Osteocyte (in vitro differentiated cells): ENCODE results near the gene KRT24. TPM values are rescaled to one million over a fixed set of nuclear protein-coding genes. Genes with fewer than 3 reads are reported as not detected.

ENCODE experiments used
- DNase-seq: peaks from one replicate; pipeline ENCODE4 v3.0.0; 2021; ENCODE audit warnings: mixed read lengths; ENCODE audit not compliant: unreplicated experiment; ENCODE audit errors: extremely low spot score
- H3K27ac Mint-ChIP-seq: one replicate; pipeline ENCODE4 v1.8.0; 2021; ENCODE audit warnings: mild to moderate bottlenecking, mixed read lengths; ENCODE audit not compliant: unreplicated experiment
- H3K27me3 Mint-ChIP-seq: one replicate; pipeline ENCODE4 v1.8.0; 2021; ENCODE audit warnings: mixed read lengths; ENCODE audit not compliant: unreplicated experiment
- H3K36me3 Mint-ChIP-seq: one replicate; pipeline ENCODE4 v1.8.0; 2021; ENCODE audit warnings: mixed read lengths; ENCODE audit not compliant: unreplicated experiment
- H3K4me1 Mint-ChIP-seq: one replicate; pipeline ENCODE4 v1.8.0; 2021; ENCODE audit warnings: mixed read lengths; ENCODE audit not compliant: unreplicated experiment
- H3K4me3 Mint-ChIP-seq: one replicate; pipeline ENCODE4 v1.8.0; 2021; ENCODE audit warnings: mild to moderate bottlenecking, moderate library complexity, mixed read lengths; ENCODE audit not compliant: unreplicated experiment
- H3K9me3 Mint-ChIP-seq: one replicate; pipeline ENCODE4 v1.8.0; 2021; ENCODE audit warnings: mixed read lengths; ENCODE audit not compliant: unreplicated experiment
- total RNA-seq: library from RNA; stranded (reverse); gene quantifications from 2 replicates; pipeline ENCODE4 v1.2.1, GENCODE V29; 2021
- TF ChIP-seq, protein P1 (sequence below): fragments of 200-600 bp; sonication (generic); IDR thresholded peaks from 2 replicates; pipeline ENCODE4 v1.5.0; 2021; ENCODE audit warnings: antibody characterized with exemption, mild to moderate bottlenecking, moderate library complexity

KRT24 gene
- total RNA-seq, 1 donor from 2014 or later = not detected

- Mint-ChIP-seq H3K4me3 (no peak overlapping the region), H3K4me1 (peaks cover 2% of the 10 kb centered on the region), H3K27ac (no peak overlapping the region), H3K9me3 (no peaks in the 10 kb centered on the region), H3K36me3 (no peaks in the 10 kb centered on the region), H3K27me3 (peaks cover 60% of the 10 kb centered on the region)
- TF ChIP-seq, protein P1, sequence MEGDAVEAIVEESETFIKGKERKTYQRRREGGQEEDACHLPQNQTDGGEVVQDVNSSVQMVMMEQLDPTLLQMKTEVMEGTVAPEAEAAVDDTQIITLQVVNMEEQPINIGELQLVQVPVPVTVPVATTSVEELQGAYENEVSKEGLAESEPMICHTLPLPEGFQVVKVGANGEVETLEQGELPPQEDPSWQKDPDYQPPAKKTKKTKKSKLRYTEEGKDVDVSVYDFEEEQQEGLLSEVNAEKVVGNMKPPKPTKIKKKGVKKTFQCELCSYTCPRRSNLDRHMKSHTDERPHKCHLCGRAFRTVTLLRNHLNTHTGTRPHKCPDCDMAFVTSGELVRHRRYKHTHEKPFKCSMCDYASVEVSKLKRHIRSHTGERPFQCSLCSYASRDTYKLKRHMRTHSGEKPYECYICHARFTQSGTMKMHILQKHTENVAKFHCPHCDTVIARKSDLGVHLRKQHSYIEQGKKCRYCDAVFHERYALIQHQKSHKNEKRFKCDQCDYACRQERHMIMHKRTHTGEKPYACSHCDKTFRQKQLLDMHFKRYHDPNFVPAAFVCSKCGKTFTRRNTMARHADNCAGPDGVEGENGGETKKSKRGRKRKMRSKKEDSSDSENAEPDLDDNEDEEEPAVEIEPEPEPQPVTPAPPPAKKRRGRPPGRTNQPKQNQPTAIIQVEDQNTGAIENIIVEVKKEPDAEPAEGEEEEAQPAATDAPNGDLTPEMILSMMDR = no peak
- DNase-seq = no peak
Observed at GRCh38 chr17:40659911-40660310, 43.6 kb downstream of the KRT24 start.

GRCh38 chr17:40658396-40658795 is 45.2 kb downstream of the KRT24 start:
- no peaks in the 10 kb centered on the region for H3K36me3 Mint-ChIP-seq
- no peak overlapping the region for H3K4me3 Mint-ChIP-seq
- H3K27ac Mint-ChIP-seq = no peak overlapping the region
- TF ChIP-seq, protein P1 = no peak
- no peak for DNase-seq
- no peaks in the 10 kb centered on the region for H3K4me1 Mint-ChIP-seq
- no peaks in the 10 kb centered on the region for H3K9me3 Mint-ChIP-seq
- H3K27me3 Mint-ChIP-seq = peaks cover 56% of the 10 kb centered on the region

DNA sequence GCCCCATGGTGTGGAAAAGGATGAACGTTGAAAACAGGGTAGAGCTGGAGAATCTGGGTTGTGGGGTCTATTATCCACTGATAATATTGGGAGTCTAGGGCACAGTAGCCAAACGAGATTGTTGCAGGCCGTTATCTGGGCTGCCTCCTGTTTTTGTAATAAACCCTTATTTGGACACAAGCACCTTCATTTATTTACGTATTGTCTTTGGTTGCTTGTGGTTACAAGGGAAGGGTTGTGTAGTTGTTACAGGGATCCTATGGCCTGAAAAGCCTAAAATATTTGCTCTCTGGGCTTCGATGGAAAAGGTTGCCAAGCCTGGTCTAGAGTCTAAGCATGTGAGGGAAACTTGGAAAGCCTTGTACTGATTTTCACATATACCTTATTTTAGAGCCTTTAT is 51.6 kb downstream of the KRT24 start:
- H3K27me3 Mint-ChIP-seq = peaks cover 16% of the 10 kb centered on the region
- peaks cover 12% of the 10 kb centered on the region for H3K4me1 Mint-ChIP-seq
- H3K36me3 Mint-ChIP-seq = no peaks in the 10 kb centered on the region
- H3K4me3 Mint-ChIP-seq = no peak overlapping the region
- no peak for DNase-seq
- H3K9me3 Mint-ChIP-seq = no peaks in the 10 kb centered on the region
- no peak overlapping the region for H3K27ac Mint-ChIP-seq
- TF ChIP-seq, protein P1 = no peak

- TF ChIP-seq, protein P1 = no peak
- peaks cover 40% of the 10 kb centered on the region for H3K4me1 Mint-ChIP-seq
- H3K36me3 Mint-ChIP-seq = peaks cover 19% of the 10 kb centered on the region
- no peaks in the 10 kb centered on the region for H3K9me3 Mint-ChIP-seq
- H3K4me3 Mint-ChIP-seq = peak overlapping the region; percentile 96
- peaks cover 1% of the 10 kb centered on the region for H3K27me3 Mint-ChIP-seq
- H3K27ac Mint-ChIP-seq = peak overlapping the region; percentile 100
- DNase-seq = no peak
Observed at GRCh38 chr17:40648384-40648968, 55.1 kb downstream of the KRT24 start.

Other genes with a start within 250 kb of the KRT24 start
- 0.21 and 0.73 TPM in 2 replicates for gene TNS4, start 202.1 kb downstream of the KRT24 start, total RNA-seq
- gene CCR7, start 138.3 kb downstream of the KRT24 start, total RNA-seq = 0.21 TPM in 1 of 2 replicates, not detected in the other
- 137 and 145 TPM in 2 replicates for gene SMARCE1, start 55.9 kb downstream of the KRT24 start, total RNA-seq
- not detected in 2 replicates for gene KRT222, start 38.6 kb downstream of the KRT24 start, total RNA-seq
- not detected in 2 replicates for gene KRT25, start 51.6 kb upstream of the KRT24 start, total RNA-seq
- gene KRT26, start 68.4 kb upstream of the KRT24 start, total RNA-seq = not detected in 2 replicates
- gene KRT27, start 78.8 kb upstream of the KRT24 start, total RNA-seq = not detected in 2 replicates
- not detected in 2 replicates for gene KRT28, start 96.2 kb upstream of the KRT24 start, total RNA-seq
- 46.5 and 49.0 TPM in 2 replicates for gene KRT10, start 118.9 kb upstream of the KRT24 start, total RNA-seq
- gene KRT12, start 163.5 kb upstream of the KRT24 start, total RNA-seq = not detected in 2 replicates
- not detected in 2 replicates for gene KRT20, start 181.5 kb upstream of the KRT24 start, total RNA-seq
- gene KRT23, start 233.9 kb upstream of the KRT24 start, total RNA-seq = not detected in 2 replicates